RWPE1 (cell line): Measurements from ENCODE around the gene WNT7B.

Source experiments
- CTCF ChIA-PET: fragments of 350-600 bp; sonication (Branson Sonifier 250); formaldehyde crosslinking; extraction: SDS; loops from one replicate; lab custom pipeline; 2021; lab: Yijun Ruan, JAX
- POLR2A ChIA-PET: fragments of 400-600 bp; formaldehyde crosslinking; extraction: SDS; loops from one replicate; lab custom pipeline; 2020; ENCODE audit warnings: antibody characterized with exemption; ENCODE audit not compliant: low non-redundant PET; lab: Yijun Ruan, JAX
- DNase-seq: peaks from one replicate; pipeline ENCODE4 v3.0.0; 2012; ENCODE audit warnings: low spot score
- H3K27ac ChIP-seq: fragments of 450-650 bp; 2 replicates; pipeline ENCODE4 v1.5.1; 2017
- CTCF ChIP-seq: fragments of 450-650 bp; conservative IDR thresholded peaks from 2 replicates; pipeline ENCODE4 v1.5.1; 2017; ENCODE audit warnings: low read depth, mild to moderate bottlenecking

The WNT7B gene

GRCh38 chr22:46022881-46023512 lies 46.0 kb upstream of the WNT7B start:
- no peak for DNase-seq
- H3K27ac ChIP-seq = no peak overlapping the region
- TF ChIP-seq CTCF = no peak
- POLR2A ChIA-PET = no interaction called here
- CTCF ChIA-PET = interaction anchor here (0.6 kb wide), 1 partner anchor 11 kb away, joined by 3 read pairs; no protein-coding TSS in a partner anchor

- DNase-seq = no peak
- CTCF ChIA-PET = no interaction called here
- POLR2A ChIA-PET = interaction anchor here (0.6 kb wide), 1 partner anchor 15 kb away, joined by 3 read pairs; no protein-coding TSS in a partner anchor
- TF ChIP-seq CTCF = no peak
- H3K27ac ChIP-seq = no peak overlapping the region
Observed at GRCh38 chr22:46021577-46021976, 44.6 kb upstream of the WNT7B start.

GRCh38 chr22:46019351-46019750 lies 42.4 kb upstream of the WNT7B start:
- DNase-seq = no peak
- no peak overlapping the region for H3K27ac ChIP-seq
- no peak for TF ChIP-seq CTCF
- CTCF ChIA-PET = no interaction called here
- POLR2A ChIA-PET = no interaction called here

GRCh38 chr22:46018859-46019258 lies 41.9 kb upstream of the WNT7B start:
- no peak for DNase-seq
- ChIA-PET CTCF (interaction anchor here (1.0 kb wide), 1 partner anchor 13 kb away, joined by 4 read pairs; no protein-coding TSS in a partner anchor), POLR2A (no interaction called here)
- no peak overlapping the region for H3K27ac ChIP-seq
- no peak for TF ChIP-seq CTCF

DNA sequence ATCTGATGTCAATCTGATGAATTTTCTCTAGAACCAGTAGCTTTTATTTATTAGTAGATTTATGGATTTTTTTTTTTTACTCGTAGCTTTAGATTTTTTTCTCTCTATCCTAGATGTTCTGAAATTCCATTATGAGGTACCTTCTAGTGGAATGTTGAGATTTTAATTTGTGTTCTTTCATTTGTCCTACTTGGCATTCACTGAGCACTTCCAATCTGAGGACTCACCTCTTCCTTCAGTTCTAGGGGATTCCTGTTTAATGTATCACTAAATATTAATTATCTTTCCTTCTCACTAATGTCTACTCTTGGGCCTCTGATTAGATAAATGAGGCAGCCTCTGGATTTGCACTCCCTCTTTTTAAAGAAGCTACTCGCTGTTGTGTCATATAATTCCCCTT lies 40.2 kb upstream of the WNT7B start:
- H3K27ac ChIP-seq = no peak overlapping the region
- TF ChIP-seq CTCF = no peak
- CTCF ChIA-PET = no interaction called here
- POLR2A ChIA-PET = no interaction called here
- no peak for DNase-seq

DNA sequence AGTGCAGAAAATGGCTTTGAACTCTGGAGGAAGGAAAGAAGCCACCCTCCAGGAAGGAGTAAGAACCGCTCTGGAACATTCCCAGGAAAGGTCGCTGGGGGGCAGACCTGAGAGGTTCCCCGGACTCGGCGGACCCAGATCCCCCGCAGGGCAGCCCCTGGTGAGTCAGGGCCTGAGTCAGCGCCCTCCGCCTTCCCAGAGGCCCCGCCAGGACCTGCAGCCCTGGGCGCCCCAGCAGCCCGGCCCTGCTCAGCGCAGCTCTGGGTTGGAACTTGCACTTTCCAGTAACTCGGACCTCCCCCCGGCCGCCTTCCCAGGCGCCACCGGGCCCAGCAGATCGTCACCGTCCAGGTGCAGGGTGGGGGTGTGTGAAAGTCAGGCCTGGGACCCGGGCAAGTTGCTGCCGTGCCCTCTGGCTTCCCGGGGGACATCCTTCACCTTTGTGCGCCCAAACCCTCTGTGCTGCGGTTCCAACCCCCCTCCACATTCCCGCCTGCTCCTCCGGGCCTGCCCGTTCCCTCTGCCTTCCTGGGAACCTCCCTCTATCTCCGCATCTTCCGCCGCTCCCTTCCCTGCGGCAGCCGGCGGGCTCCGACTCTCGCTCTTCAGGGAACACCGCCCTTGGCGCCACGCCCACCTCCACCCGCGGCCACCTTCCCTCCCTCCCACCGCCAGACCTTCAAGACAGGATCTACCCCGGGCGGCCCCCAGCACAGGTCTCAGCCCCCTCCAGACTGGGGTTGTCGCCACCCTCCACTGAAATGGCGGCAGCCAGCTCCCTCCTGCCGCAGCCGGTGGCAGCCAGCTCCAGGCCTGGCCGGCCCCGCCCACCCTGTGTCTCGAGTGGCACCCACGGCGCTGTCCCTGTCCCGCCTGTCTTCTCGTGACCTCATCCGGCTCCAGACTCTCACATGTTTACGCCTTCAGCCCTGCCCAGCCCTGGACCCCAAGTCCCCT lies 36.8 kb upstream of the WNT7B start:
- POLR2A ChIA-PET = interaction anchor here (0.6 to 1.1 kb wide), 2 partner anchors 40 to 56 kb away, joined by 3 read pairs; no protein-coding TSS in a partner anchor
- CTCF ChIA-PET = interaction anchor here (0.6 to 1.4 kb wide), 5 partner anchors 18 to 266 kb away, joined by 3 to 8 read pairs (median 3); no protein-coding TSS in a partner anchor
- TF ChIP-seq CTCF = peak; percentile 86
- peak overlapping the region; percentile 100 for H3K27ac ChIP-seq
- DNase-seq = peak; percentile 92
